PC-3 (cell line): ENCODE measurements around the gene HDAC8. TPM values are rescaled to one million over a fixed set of nuclear protein-coding genes. Genes with fewer than 3 reads are reported as not detected.
"Not testable (repeated sequence)": the region's sequence is repeated elsewhere in the genome, so short reads cannot be mapped to it uniquely, and the experiment has no call there.

Experiments used
- ATAC-seq: fragments of 200-7000 bp; cut with Tn5 transposase; 2 replicates; pipeline ENCODE4 v1.9.1; 2020; ENCODE audit warnings: mild to moderate bottlenecking, moderate library complexity
- BruUV-seq: library from RNA; stranded (reverse); fragments of 400-500 nt; replicated peaks from 2 replicates; lab custom pipeline; 2021; lab: Mats Ljungman, UMichigan
- CTCF ChIA-PET: fragments of 300-600 bp; sonication (Branson Sonifier 250); formaldehyde crosslinking; loops from one replicate; lab custom pipeline; 2022; ENCODE audit warnings: antibody characterized with exemption; lab: Charles Lee
- POLR2A ChIA-PET: fragments of 300-600 bp; sonication (Branson Sonifier 250); formaldehyde crosslinking; loops from one replicate; lab custom pipeline; 2022; ENCODE audit warnings: antibody characterized with exemption; ENCODE audit not compliant: unreplicated experiment; lab: Charles Lee
- DNase-seq: peaks from one replicate; pipeline ENCODE4 v3.0.0-alpha.2; 2015
- H2AFZ ChIP-seq: fragments of 300-600 bp; sonication (generic); 2 replicates; pipeline ENCODE4 v1.6.0; 2016; ENCODE audit warnings: antibody characterized with exemption, low read length
- H3F3A ChIP-seq: fragments of 300-600 bp; sonication (generic); one replicate; pipeline ENCODE4 v1.6.0; 2017; ENCODE audit warnings: antibody characterized with exemption, low read length, control low read depth, mild to moderate bottlenecking; ENCODE audit not compliant: unreplicated experiment
- H3K27ac ChIP-seq: fragments of 300-600 bp; sonication (generic); 2 replicates; pipeline ENCODE4 v1.5.1; 2016; ENCODE audit warnings: mild to moderate bottlenecking, low read length
- H3K27me3 ChIP-seq: fragments of 300-600 bp; sonication (generic); 2 replicates; pipeline ENCODE4 v1.6.1; 2016; ENCODE audit warnings: low read length, mixed read lengths
- H3K36me3 ChIP-seq: fragments of 300-600 bp; sonication (generic); 2 replicates; pipeline ENCODE4 v1.6.1; 2016; ENCODE audit warnings: low read depth, mixed run types, low read length, mixed read lengths
- H3K4me1 ChIP-seq: fragments of 300-600 bp; sonication (generic); 2 replicates; pipeline ENCODE4 v1.5.1; 2016; ENCODE audit warnings: low read length; ENCODE audit not compliant: insufficient read depth
- H3K4me2 ChIP-seq: fragments of 300-600 bp; sonication (generic); 2 replicates; pipeline ENCODE4 v1.6.0; 2016; ENCODE audit warnings: low read length
- H3K4me3 ChIP-seq: fragments of 300-600 bp; sonication (generic); 2 replicates; pipeline ENCODE4 v1.5.1; 2016; ENCODE audit warnings: mild to moderate bottlenecking, low read length, mixed read lengths
- H3K79me2 ChIP-seq: fragments of 300-600 bp; sonication (generic); 2 replicates; pipeline ENCODE4 v1.6.1; 2017; ENCODE audit warnings: low read length, mixed read lengths
- H3K9ac ChIP-seq: fragments of 300-600 bp; sonication (generic); 2 replicates; pipeline ENCODE4 v1.6.0; 2016; ENCODE audit warnings: mild to moderate bottlenecking, low read length
- H3K9me2 ChIP-seq: fragments of 300-600 bp; sonication (generic); replicated peaks from 2 replicates; pipeline ENCODE4 v1.6.1; 2016; ENCODE audit warnings: mixed run types, low read length, mixed read lengths
- H3K9me3 ChIP-seq: fragments of 300-600 bp; sonication (generic); 2 replicates; pipeline ENCODE4 v1.6.1; 2016; ENCODE audit warnings: low read length, mixed read lengths
- H4K20me1 ChIP-seq: fragments of 300-600 bp; sonication (generic); 2 replicates; pipeline ENCODE4 v1.6.1; 2016; ENCODE audit warnings: low read length, mixed read lengths
- EZH2 ChIP-seq: fragments of 300-600 bp; sonication (generic); IDR thresholded peaks from one replicate; pipeline ENCODE4 v1.6.1; 2017; ENCODE audit warnings: antibody characterized with exemption, mild to moderate bottlenecking, low read length; ENCODE audit not compliant: unreplicated experiment
- EZH2phosphoT487 ChIP-seq: fragments of 300-600 bp; sonication (generic); IDR thresholded peaks from 2 replicates; pipeline ENCODE4 v1.6.1; 2018; ENCODE audit warnings: mild to moderate bottlenecking, antibody characterized with exemption, low read length, borderline replicate concordance
- intact Hi-C: fragments of 100-400 bp; cut with micrococcal nuclease; formaldehyde crosslinking; loops from 2 replicates; pipeline ENCODE4 v1.9.0; 2023
- total RNA-seq: library from RNA; depleted of rRNA; stranded (reverse); fragments of >200 nt; gene quantifications from 2 replicates; pipeline ENCODE4 v1.2.3, GENCODE V29; 2014
- TF ChIP-seq, protein P1 (sequence below): fragments of 300-600 bp; sonication (generic); conservative IDR thresholded peaks from 2 replicates; pipeline ENCODE4 v1.5.1; 2017; ENCODE audit warnings: antibody characterized with exemption, low read depth, mild to moderate bottlenecking, low read length

HDAC8 gene
- total RNA-seq, 1 experiment from 2014 or later = 40.5 TPM

DNA sequence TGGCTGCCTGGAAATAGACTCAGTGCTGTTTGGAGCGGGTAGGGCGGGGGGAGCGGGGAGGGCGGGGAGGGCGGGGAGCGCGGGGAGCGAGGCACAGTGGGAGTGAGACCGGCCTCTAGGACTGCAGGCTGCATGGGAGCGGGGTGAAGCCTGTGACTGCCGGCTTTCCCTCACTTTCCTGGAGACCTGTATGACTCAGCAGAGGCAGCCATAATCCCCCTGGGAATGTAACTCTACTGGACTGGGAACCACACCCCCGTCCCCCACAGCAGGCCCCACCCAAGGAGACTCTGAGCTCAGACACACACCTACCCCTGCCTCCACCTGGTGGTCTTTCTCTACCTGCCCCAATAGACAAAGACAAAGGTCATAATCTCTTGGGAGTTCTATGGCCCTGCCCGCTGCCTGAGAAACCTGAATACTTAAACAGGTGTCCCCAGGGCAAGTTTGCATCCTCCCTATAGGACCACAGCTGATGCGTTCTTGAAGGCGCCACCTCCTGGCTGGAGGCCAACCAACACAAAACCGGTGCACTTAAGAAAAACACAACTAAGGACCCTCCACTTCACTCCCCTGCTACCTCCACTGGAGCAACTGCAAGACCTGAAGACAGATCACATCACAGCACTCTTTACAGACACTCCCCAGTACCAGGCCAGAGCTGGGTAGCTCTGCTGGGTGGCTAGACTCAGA, 18.0 kb downstream of the HDAC8 start:
- no peaks in the 10 kb centered on the region for H3F3A ChIP-seq
- CTCF ChIA-PET = no interaction called here
- TF ChIP-seq, protein P1, sequence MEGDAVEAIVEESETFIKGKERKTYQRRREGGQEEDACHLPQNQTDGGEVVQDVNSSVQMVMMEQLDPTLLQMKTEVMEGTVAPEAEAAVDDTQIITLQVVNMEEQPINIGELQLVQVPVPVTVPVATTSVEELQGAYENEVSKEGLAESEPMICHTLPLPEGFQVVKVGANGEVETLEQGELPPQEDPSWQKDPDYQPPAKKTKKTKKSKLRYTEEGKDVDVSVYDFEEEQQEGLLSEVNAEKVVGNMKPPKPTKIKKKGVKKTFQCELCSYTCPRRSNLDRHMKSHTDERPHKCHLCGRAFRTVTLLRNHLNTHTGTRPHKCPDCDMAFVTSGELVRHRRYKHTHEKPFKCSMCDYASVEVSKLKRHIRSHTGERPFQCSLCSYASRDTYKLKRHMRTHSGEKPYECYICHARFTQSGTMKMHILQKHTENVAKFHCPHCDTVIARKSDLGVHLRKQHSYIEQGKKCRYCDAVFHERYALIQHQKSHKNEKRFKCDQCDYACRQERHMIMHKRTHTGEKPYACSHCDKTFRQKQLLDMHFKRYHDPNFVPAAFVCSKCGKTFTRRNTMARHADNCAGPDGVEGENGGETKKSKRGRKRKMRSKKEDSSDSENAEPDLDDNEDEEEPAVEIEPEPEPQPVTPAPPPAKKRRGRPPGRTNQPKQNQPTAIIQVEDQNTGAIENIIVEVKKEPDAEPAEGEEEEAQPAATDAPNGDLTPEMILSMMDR = no peak; the same call in 1 of the 2 replicates
- TF ChIP-seq EZH2 = no peak
- no peak for TF ChIP-seq EZH2phosphoT487
- no peaks in the 10 kb centered on the region for H4K20me1 ChIP-seq
- no peak overlapping the region for H3K27ac ChIP-seq
- POLR2A ChIA-PET = no interaction called here
- no peaks in the 10 kb centered on the region for H3K9me2 ChIP-seq
- H3K36me3 ChIP-seq = no peaks in the 10 kb centered on the region
- DNase-seq (peak; percentile 37), ATAC-seq (peak; percentile 24; the same call in 1 of the 2 replicates)
- peaks cover 7% of the 10 kb centered on the region for H3K4me1 ChIP-seq
- H3K9ac ChIP-seq = no peak overlapping the region
- BruUV-seq = no TSS peak
- no peaks in the 10 kb centered on the region for H3K79me2 ChIP-seq
- H2AFZ ChIP-seq = no peak overlapping the region
- no peak overlapping the region; the same call in 1 of the 2 replicates for H3K4me2 ChIP-seq
- no peak overlapping the region for H3K4me3 ChIP-seq
- H3K9me3 ChIP-seq = no peaks in the 10 kb centered on the region
- no peaks in the 10 kb centered on the region for H3K27me3 ChIP-seq
- intact Hi-C loops = no loop called here

DNA sequence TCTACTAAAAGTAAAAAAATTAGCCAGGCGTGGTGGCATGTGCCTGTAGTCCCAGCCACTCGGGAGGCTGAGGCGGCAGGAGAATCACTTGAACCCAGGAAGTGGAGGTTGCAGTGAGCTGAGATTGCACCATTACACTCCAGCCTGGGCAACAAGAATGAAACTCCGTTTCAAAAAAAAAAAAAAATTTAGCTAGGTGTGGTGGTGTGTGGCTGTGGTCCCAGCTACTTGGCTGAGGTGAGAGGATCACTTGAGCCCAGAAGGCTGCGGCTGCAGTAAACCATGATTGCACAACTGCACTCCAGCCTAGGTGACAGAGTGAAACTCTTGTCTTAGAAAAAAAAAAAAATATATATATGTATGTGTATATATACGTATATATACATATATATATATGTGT, 20.2 kb downstream of the HDAC8 start:
- H3K36me3 ChIP-seq, H3K27me3 ChIP-seq, H3K4me2 ChIP-seq, H3K9ac ChIP-seq, ATAC-seq, POLR2A ChIA-PET, H3F3A ChIP-seq, H3K79me2 ChIP-seq, H3K4me3 ChIP-seq, H3K4me1 ChIP-seq, H4K20me1 ChIP-seq, BruUV-seq, H2AFZ ChIP-seq, H3K9me2 ChIP-seq, H3K9me3 ChIP-seq, H3K27ac ChIP-seq, CTCF ChIA-PET, intact Hi-C loops, DNase-seq: not testable (repeated sequence)

DNA sequence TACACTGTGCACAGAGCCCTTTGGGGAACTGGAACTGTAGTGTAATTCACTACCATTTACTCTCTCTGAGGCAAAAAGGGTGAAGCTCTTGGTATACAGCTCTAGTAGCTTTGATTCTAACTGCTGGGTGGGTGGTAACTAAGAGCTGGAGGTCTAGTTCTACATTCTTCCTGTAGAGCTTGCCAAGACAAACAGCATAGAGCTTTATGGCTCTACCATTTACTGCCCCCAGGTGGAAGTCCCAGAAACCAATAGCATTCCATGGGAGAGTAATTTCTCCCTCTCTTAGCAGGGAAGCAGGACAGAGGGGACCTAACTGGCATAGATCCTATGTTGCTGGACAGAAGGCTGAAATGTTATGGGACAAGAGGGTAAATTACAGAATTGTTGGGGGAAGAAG, 26.7 kb downstream of the HDAC8 start:
- Histone ChIP-seq H3K36me3 (no peaks in the 10 kb centered on the region), H3K9ac (no peak overlapping the region), H3K79me2 (no peaks in the 10 kb centered on the region), H2AFZ (no peak overlapping the region), H3K4me1 (no peaks in the 10 kb centered on the region), H3K27me3 (no peaks in the 10 kb centered on the region), H3F3A (no peaks in the 10 kb centered on the region), H4K20me1 (no peaks in the 10 kb centered on the region), H3K4me3 (no peak overlapping the region), H3K9me2 (no peaks in the 10 kb centered on the region), H3K9me3 (no peaks in the 10 kb centered on the region), H3K4me2 (no peak overlapping the region), H3K27ac (no peak overlapping the region)
- ATAC-seq = no peak; the same call in 1 of the 2 replicates
- intact Hi-C loops = no loop called here
- peak; percentile 25 for DNase-seq
- POLR2A ChIA-PET = no interaction called here
- TF ChIP-seq, protein P1 = peak; percentile 18; the same call in 1 of the 2 replicates
- TF ChIP-seq EZH2phosphoT487 (no peak), EZH2 (no peak)
- BruUV-seq = no TSS peak
- CTCF ChIA-PET = no interaction called here
